GM21717 (cell line): ENCODE data around the gene SCAI.
"Not testable (repeated sequence)": the region's sequence is repeated elsewhere in the genome, so short reads cannot be mapped to it uniquely, and the experiment has no call there.

Experiments
- ATAC-seq: cut with Tn5 transposase; IDR thresholded peaks from one replicate; pipeline ENCODE4 v1.9.1; 2021; ENCODE audit warnings: mild to moderate bottlenecking, moderate library complexity; ENCODE audit not compliant: unreplicated experiment

The SCAI gene

DNA sequence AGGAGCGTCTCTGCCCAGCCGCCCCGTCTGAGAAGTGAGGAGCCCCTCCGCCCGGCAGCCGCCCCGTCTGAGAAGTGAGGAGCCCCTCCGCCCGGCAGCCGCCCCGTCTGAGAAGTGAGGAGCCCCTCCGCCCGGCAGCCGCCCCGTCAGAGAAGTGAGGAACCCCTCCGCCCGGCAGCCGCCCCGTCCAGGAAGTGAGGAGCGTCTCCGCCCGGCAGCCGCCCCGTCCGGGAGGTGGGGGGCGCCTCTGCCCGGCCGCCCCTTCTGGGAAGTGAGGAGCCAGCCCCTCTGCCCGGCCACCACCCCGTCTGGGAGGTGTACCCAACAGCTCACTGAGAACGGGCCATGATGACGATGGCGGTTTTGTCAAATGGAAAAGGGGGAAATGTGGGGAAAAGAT, 34.8 kb downstream of the SCAI start:
- ATAC-seq, result not testable (repeated sequence)

DNA sequence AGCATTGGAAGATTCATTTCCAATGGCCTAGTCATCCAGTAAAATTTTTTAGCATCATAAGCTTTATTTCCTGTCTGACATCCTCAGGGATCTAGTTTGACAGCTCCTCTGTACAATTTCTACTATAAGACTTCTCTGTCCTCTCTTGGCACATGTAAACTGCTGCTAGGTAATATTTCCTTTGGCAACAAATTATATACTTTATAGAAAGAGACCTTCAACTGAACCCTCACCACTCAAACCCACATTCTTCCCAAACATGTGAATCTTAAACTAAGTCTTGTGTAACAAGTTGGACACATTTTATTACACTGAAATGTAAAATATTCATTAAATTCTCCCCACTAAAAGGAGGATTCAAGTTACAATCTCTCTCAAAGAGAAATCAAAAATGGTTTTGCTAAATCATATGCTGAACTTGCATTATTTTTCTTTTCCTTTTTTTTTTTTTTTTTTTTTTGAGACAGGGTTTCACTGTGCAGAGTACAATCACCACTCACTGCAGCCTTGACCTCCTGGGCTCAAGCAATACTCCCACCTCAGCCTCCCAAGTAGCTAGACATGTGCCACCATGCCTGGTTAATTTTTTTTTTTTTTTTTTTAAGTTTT, 36.9 kb downstream of the SCAI start:
- ATAC-seq, result no peak

DNA sequence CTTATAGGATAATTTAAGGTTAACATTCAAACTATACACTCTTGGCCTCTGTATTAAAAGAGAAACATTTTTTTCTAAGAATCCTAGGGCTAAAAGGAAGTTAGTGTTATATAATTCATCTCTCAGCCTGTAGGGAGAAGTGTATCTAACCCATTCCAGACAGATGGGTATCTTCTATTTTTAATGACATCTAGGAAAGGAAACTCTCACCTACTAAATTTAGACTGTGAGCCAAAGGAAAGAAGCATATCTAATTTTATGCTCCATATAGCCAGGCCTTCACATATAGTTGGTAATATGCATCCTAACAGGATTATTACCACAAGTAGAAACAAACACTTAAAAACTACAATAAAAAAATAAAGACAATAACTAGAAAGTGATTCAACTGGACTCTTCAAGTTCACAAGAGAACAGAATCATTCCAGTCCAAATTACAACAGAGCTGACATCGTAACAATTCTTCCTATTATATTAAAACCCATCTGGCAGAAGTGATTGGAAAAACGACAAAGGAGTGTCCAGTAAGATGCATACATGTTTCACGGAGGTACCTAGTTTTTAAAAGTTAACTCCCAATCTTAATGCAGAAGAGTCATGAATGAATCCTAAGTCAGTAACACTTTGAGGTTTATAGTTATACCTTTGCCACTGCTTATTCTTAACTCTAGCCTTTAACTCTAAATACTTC, 39.4 kb downstream of the SCAI start:
- no peak for ATAC-seq

DNA sequence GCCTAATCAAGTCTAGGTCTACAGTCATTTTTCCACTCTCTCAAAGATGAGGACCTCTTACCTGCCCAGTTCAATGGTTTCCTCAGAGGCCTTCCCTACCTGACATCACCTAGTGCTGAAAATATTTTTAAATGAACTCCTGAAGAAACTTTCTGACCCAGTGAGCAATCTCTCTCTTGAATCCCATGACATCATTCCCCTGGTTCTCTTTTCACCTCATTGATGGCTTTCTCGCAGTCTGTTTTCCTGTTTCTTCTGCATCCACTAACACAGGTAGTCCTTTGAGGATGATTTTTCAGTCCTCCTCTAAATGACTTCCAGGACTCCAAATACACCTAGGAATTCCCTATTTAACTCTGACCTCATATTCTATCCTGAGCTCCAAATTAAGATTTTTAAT, 40.3 kb downstream of the SCAI start:
- no peak for ATAC-seq

DNA sequence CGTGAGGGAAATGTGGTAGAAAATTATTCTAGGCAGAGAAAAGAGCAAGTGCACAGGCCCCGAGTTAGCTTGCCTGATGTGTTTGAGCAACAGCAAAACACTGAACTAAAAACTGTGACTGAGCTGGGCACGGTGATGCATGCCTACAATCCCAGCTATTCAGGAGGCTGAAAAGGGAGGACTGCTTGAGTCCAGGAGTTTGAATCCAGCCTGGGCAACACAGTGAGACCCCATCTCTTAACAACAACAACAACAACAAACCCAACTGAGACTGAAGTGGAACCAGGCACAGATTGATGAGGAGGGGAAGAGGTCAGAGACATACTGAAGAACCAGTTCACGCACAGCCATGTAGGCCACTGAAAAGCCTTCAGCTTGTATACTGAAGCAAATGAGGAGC, 42.5 kb downstream of the SCAI start:
- no peak for ATAC-seq

DNA sequence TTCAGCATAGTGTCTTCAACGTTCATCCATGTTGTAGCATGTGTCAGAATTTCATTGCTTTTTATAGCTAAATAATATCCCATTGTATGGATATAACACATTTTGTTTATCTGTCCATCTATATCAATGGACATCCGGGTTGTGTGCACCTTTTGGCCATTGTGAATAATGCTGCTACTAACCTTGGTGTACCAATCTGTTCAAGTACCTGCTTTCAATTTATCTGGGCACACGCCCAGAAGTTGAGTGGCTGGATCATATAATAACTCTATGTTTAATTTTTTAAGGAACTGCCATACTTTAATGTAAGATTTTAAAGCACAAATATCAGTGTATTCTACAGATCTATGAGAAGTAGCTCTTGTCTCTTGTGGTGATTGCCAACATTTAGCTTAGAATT, 43.5 kb downstream of the SCAI start:
- ATAC-seq, result no peak

DNA sequence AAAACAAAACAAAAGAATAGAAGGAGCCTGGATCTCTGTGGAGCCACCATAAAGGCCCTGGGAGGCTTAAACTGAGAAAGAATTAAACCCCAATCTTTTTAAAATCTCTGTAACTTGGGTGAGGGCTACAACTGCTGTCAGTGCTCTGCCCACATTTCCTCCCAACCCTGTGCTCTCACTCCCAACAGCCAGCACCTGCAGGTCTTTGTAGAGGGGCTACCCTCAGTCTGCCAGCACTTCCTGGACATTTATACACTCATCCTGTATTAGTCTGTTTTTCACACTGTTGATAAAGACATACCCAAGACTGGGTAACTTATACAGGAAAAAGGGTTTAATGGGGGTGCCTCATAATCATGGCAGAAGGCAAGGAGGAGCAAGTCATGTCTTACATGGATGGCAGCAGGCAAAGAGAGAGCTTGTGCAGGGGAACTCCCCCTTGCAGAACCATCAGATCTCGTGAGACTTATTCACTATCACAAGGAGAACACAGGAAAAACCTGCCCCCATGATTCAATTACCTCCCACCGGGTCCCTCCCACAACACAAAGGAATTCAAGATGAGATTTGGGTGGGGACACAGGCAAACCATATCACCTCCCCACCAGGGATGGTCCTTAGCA, 47.4 kb downstream of the SCAI start:
- ATAC-seq, result no peak

DNA sequence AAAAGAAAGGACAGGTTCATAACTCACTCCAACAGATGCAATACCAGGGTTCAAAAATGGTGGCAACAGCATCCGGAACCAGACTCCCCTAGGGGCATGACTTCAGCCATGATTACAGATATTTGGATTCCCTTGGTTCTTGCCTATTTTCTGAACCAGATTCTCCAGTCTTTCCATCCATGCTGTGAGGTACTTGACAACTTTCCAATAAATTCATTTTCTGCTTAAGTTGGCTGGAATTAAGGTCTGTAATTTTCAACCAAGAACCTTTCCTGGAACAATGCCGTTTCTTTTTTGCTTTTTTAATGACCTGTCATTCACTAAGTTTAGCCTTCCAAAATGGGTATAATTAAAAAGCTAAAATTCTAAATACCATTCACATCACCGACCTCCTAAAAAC, 52.2 kb downstream of the SCAI start:
- ATAC-seq, result no peak

DNA sequence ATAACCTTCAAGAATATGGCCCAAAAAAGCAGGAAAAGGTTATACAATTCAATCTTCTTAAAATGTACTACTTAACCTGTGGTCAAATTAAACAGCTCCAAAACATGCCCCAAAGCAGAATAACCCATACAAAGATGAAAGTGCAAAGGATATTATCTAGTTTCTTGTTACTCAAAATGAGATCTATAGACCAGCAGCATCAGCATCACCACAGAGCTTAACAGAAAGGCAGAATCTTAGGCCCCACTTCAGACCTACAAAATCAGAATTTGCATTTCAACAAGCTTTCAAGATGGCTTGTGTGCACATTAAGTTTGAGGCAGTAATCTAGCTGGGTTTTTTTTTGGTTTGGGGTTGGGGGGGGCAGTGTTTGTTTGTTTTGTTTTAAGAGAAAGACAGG, 54.0 kb downstream of the SCAI start:
- ATAC-seq, result no peak

DNA sequence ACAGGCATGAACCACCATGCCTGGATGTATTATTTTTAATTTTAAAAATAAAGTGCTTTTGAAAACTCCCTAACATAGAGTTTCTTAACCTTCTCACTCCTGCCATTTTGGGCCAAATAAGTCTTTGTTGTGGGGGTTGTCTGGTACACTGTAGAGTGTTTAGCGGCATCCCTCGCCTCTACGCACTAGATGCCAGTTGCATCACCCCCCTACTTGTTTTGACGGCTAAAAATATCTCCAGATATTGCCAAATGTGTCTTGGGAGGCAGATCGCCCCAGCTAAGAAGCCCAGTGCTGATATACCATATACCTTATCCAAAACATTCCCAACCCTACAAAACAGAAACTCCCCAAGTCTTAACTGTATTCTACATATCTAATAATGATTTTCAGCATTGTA, 54.6 kb downstream of the SCAI start:
- ATAC-seq, result no peak

DNA sequence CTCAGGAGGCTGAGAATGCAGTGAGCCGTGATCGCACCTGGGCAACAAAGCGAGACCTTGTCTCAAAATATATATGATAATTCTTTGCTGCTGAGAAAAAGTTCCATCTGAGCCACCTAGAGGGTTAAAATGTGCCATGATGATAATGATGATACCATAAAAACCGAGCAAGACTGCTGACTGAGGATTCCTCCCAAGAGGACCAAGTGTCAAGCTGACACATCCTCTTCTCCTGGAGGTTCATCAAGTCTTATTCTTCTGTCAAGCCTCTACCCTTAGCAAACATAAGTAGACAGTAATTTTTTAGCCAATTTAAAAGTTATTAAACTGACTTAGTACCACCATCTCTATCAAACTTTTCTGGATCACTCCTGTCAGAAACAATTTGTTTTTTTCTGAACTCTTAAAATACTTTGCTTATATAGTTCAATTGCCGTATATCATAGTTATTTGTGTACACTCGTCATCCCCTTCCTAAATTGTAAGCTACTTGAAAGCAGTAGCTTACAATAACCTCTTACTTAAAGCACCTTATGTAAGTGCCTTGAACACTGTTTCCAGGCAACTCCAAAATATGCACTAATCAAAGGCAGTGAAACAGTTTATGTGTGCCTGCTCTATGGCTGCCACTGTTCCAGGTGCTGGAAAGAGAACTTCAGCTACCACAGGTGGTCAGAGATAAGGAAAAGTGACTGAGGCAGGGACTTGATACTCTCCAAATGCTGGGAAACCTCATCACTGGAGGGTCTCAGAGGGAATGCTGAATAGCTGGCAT, 57.4 kb downstream of the SCAI start:
- ATAC-seq, result no peak

DNA sequence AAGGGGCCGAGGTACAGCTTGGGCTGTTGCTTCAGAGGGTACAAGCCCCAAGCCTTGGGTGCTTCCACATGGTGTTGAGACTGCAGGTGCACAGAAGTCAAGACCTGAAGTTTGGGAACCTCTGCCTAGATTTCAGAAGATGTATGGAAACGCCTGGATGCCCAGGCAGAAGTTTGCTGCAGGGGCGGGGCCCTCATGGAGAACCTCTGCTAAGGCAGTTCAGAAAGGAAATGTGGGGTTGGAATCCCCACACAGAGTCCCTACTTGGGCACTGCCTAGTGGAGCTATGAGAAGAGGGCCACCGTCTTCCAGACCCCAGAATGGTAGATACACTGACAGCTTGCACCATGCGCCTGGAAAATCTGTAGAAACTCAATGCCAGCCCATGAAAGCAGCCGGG, 61.1 kb downstream of the SCAI start:
- not testable (repeated sequence) for ATAC-seq

DNA sequence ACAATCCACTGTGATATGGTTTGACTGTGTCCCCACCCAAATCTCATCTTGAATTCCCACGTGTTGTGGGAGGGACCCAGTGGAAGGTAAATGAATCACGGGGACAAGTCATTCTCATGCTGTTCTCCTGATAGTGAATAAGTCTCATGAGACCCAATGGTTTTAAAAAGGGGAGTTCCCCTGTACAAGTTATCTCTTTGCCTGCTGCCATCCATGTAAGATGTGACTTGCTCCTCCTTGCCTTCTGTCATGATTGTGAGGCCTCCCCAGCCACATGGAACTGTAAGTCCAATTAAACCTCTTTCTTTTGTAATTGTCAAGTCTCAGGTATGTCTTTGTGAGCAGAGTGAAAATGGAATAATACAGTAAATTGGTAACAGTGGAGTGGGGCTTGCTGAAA, 62.5 kb downstream of the SCAI start:
- ATAC-seq, result not testable (repeated sequence)

DNA sequence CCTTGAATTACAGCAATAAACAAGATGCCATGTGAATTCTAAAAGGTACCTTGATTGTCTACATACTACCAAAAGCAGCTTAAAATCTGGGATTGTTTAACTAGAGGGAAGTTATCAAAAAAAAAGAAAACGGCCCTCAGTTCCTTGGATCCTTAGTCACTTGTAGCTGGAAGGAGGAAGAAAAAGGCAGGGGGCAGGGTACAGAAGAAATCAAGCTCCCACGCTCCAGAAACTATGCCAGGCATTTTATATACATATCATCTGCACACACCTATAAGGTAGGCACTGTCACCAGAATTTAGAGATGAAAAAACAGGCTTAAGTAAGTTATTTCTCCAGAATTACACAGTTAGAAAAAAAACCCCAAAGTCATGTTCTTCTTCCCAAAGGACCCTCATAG, 63.4 kb downstream of the SCAI start:
- no peak for ATAC-seq

DNA sequence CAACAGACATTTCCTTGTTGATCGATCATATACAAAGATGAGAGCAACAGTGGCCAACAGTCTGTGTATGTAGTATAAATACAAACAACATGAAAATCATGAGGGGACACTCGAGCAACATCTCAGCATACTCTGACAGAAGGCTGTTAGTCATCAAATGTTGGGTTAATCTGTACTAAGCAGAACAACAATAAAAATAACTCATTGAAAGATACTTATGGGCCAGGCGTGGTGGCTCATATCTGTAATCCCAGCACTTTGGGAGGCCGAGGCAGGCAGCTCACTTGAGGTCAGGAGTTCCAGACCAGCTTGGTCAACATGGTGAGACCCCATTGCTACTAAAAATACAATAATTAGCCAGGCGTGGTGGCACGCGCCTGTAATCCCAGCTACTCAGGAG, 67.3 kb downstream of the SCAI start:
- no peak for ATAC-seq

DNA sequence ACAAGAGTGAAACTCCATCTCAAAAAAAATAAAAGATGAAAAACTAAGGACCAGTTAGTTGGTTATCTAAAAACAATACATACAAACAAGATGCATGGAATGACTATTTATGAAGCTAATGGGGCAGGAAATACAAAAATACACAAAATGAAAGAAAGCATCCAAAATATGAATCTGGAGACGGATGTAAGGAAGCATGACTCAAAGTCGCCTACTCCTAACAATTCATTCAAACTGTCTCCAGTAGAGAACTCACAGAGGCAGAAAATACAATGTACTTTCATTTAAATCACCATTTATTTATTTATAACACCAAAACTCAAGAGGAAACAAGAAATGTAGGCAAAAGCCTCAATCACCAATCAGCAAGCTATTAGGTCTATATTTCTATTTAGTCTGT, 68.4 kb downstream of the SCAI start:
- no peak for ATAC-seq

DNA sequence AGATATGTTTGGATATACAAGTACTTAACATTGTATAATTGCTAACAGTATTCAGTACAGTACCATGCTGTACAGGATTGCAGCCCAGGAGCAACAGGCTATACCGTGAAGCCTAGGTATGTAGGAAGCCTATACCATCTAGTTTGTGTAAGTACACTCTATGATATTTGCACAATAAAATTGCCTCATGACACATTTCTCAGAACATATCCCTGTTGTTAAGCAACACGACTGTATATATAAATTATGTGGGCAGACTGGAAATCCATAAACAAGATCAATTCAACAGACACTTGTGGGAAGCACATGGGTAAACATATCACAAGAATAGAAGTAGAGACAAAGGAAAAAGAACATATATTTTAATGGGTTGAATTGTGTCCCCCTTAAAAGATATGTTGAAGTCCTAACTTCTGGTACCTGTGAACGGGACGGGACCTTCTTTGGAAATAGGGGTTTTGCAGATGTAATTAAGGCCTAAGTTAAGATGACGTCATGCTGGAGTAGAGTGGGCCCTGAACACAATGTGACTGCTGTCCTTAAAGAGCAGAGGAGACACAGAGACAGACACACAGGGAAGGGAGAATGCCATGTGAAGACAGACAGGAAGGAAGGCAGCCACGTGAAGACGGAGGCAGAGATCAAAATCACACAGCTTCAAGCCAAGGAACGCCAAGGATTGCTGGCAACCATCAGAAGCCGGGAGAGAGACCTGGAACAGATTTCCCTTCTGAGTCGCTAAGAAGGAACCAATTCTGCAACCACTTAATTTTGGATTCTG, 76.3 kb downstream of the SCAI start:
- no peak for ATAC-seq

DNA sequence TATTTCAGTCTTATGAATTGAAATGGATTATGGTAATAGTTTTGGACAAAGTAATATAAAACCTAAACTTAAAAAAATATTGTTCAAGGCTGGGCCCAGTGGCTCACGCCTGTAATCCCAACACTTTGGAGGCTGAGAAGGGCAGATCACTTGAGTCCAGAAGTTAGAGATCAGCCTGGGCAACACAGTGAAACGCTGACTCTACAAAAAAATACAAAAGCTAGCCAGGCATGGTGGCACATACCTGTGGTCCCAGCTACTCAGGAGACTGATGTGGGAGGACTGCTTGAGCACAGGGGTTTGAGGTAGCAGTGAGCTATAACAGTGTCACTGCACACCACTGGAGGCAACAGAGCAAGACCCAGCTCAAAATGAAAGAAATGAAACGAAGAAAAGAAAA, 81.9 kb downstream of the SCAI start:
- no peak for ATAC-seq

DNA sequence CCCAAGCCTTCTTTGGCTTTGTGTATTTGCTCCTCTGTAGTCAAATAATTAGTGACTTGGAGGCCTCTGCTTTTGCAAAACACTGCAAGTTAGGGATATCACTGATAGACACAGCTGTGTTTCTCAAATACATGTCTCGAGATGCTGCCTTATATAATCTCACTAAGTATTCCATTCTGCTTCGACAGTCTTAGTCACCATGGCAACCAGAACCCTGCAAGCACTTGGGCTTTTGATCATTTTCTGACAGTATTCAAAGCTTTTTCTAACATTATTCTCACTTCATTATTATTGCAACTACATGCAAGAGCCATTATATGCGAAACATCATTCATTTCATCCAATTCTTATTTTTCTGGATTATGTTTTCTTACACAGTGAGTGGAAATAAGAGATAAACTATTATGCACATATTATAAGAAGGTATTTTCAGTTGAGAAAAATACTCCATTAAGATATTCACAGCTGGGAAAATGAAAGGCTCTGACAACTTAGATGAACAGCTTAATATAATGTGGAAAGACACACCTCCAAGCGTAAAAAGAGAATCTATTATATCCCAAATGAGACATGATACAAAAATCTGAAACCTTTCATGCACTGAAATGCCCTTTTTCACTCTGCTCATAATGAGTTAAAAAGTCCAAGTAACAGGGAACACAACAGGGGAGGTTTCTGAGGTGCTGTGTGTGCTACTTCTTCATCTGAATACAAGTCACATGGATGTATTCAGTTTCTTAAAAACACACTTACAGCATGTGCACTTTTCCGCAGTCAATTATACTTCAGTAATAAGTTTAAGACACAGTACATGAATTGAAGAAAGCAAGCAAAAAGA, 93.9 kb downstream of the SCAI start:
- ATAC-seq, result no peak

DNA sequence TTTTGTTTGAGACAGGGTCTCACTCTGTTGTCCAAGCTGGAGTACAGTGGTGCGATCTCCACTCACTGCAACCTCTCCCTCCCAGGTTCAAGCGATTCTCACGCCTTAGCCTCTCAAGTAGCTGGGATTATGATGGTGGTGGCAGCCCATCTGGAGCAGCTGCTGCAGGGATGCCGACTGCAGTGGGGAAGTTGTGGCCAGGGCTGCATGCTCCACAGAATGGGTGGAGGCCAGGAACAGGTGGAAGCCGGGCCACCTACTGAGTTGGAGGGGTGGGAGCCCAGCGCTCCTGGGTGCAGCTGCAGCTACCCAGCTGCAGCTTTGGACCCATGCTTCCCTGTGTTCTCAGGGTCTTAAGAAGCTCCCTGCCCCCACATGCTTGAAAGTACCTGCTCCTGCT, 99.7 kb downstream of the SCAI start:
- ATAC-seq, result no peak
